AG04450 (cell line): ENCODE results near the gene CCR7. TPM values are rescaled to one million over a fixed set of nuclear protein-coding genes. Genes with fewer than 3 reads are reported as not detected.

Experiments
- CTCF ChIA-PET: fragments of 300-600, 350-600 bp; formaldehyde crosslinking; extraction: SDS; loops from one replicate; lab custom pipeline; 2022; ENCODE audit warnings: antibody characterized with exemption, inconsistent platforms; lab: Charles Lee
- POLR2A ChIA-PET: fragments of 350-600 bp; formaldehyde crosslinking; extraction: SDS; loops from one replicate; lab custom pipeline; 2021; ENCODE audit warnings: antibody characterized with exemption, inconsistent platforms; lab: Yijun Ruan, JAX
- DNase-seq: peaks from one replicate; pipeline ENCODE4 v3.0.0-alpha.2; 2011; ENCODE audit warnings: low read depth, low spot score
- H3K27ac ChIP-seq: one replicate; pipeline ENCODE4 v1.5.1; 2012; ENCODE audit warnings: low read depth, low read length, control low read depth
- H3K27me3 ChIP-seq: one replicate; pipeline ENCODE4 v1.6.0; 2012; ENCODE audit warnings: low read length; ENCODE audit not compliant: control insufficient read depth, insufficient read depth
- H3K4me3 ChIP-seq: 2 replicates; pipeline ENCODE4 v1.5.1; 2011; ENCODE audit warnings: mild to moderate bottlenecking, low read depth, low read length, control low read depth
- H3K9me3 ChIP-seq: 2 replicates; pipeline ENCODE4 v1.5.1; 2012; ENCODE audit warnings: low read length; ENCODE audit not compliant: control insufficient read depth, insufficient read depth
- polyA plus RNA-seq: library from polyadenylated mRNA; depleted of rRNA; stranded (reverse); fragments of >200 nt; gene quantifications from 2 replicates; pipeline ENCODE4 v1.2.3, GENCODE V29; 2011
- TF ChIP-seq, protein P1 (sequence below): IDR thresholded peaks from 2 replicates; pipeline ENCODE4 v1.5.1; 2011; ENCODE audit warnings: low read depth, low read length, control low read depth, inconsistent platforms

The CCR7 gene
- polyA plus RNA-seq, 1 experiment = 0.22 TPM

DNA sequence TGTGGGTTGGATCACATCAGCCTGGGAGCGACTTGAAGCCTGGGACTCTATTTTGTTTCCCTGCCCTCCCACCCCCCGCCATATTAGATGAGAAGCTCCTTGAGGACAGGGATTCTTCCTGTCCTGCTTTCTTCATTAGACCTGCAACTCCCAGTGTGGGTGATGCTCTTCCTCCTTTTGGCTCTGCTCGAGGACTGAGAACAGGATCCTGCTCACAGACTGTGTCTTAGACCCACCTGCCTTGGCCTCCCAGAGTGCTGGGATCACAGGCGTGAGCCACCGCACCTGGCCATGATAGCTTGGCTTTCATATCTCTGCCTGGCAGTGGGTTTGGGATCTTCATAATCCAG is 42.3 kb downstream of the CCR7 start:
- DNase-seq = no peak
- Histone ChIP-seq H3K27ac (no peak overlapping the region), H3K9me3 (no peaks in the 10 kb centered on the region), H3K4me3 (no peak overlapping the region), H3K27me3 (no peaks in the 10 kb centered on the region)
- ChIA-PET CTCF (interaction anchor here (0.9 to 2.1 kb wide), 4 partner anchors 11 to 47 kb away, joined by 3 to 10 read pairs (median 6); no protein-coding TSS in a partner anchor), POLR2A (interaction anchor here (0.6 to 1.4 kb wide), 3 partner anchors 37 to 1016 kb away, joined by 3 to 6 read pairs (median 4); no protein-coding TSS in a partner anchor)
- TF ChIP-seq, protein P1, sequence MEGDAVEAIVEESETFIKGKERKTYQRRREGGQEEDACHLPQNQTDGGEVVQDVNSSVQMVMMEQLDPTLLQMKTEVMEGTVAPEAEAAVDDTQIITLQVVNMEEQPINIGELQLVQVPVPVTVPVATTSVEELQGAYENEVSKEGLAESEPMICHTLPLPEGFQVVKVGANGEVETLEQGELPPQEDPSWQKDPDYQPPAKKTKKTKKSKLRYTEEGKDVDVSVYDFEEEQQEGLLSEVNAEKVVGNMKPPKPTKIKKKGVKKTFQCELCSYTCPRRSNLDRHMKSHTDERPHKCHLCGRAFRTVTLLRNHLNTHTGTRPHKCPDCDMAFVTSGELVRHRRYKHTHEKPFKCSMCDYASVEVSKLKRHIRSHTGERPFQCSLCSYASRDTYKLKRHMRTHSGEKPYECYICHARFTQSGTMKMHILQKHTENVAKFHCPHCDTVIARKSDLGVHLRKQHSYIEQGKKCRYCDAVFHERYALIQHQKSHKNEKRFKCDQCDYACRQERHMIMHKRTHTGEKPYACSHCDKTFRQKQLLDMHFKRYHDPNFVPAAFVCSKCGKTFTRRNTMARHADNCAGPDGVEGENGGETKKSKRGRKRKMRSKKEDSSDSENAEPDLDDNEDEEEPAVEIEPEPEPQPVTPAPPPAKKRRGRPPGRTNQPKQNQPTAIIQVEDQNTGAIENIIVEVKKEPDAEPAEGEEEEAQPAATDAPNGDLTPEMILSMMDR = no peak

DNA sequence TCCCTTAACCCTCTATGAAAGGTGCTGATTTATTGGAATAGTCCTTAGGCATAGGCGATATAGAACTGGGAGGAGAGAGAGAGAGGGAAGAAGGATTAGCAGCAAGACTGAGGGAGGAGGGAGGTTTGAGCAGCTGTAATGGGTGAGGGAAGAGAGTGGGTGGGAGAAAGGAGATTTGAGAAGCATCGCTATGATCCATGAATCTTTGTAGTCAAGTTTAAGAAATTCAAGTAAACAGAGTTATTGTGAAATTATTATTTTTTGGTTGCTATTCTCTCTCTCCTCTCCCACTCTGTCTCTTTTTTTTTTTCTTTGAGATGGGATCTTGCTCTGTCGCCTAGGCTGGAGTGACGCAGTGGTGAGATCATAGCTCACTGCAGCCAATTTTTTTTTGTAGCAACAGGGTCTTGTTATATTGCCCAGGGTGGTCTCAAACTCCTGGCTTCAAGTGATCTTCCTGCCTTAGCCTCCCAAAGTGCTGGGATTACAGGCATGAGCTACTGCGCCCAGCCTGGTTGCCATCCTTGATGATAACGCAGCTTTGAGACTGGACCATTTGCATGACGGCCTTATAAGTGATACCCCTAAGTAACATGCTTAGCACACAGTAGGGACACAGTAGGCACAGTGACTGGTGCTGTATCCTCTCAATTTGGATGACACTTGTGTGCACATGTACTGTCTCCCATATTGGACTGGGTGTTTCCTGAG is 42.9 kb downstream of the CCR7 start:
- Histone ChIP-seq H3K9me3 (no peaks in the 10 kb centered on the region), H3K4me3 (no peak overlapping the region), H3K27ac (peak overlapping the region; percentile 90), H3K27me3 (no peaks in the 10 kb centered on the region)
- no peak for DNase-seq
- ChIA-PET CTCF (interaction anchor here (0.9 to 2.1 kb wide), 4 partner anchors 11 to 46 kb away, joined by 3 to 10 read pairs (median 6); no protein-coding TSS in a partner anchor), POLR2A (interaction anchor here (0.6 to 1.4 kb wide), 3 partner anchors 18 to 99 kb away, joined by 4 to 6 read pairs (median 4); no protein-coding TSS in a partner anchor)
- TF ChIP-seq, protein P1 = no peak

DNA sequence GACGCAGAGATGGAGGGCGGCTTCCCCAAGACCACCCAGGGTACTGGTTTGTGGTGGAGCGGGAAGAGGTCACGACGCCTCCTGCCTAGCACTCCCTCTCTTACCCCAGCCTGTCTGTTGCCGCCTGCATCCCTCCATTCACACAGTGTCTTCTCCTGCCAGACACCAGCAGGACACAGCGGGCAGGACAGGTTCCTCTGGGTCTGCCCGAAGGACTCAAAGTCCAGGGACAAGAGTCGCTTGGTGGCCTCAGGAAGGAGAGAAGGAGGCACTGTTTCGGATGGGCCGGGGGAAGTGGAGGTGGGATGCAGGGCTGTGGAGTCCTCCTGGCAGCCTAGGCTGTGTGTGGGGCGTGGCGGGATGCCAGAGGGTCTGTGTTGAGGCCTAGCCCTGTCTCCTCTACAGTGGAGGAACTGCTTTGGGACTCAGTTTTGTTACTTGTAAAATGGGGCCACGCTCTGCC is 44.2 kb downstream of the CCR7 start:
- peak overlapping the region; percentile 90 for H3K27ac ChIP-seq
- CTCF ChIA-PET = interaction anchor here (1.0 to 2.1 kb wide), 2 partner anchors 12 to 13 kb away, joined by 4 to 10 read pairs; no protein-coding TSS in a partner anchor
- TF ChIP-seq, protein P1 = no peak
- DNase-seq = no peak
- H3K27me3 ChIP-seq = no peaks in the 10 kb centered on the region
- no peaks in the 10 kb centered on the region for H3K9me3 ChIP-seq
- H3K4me3 ChIP-seq = no peak overlapping the region
- POLR2A ChIA-PET = interaction anchor here (0.6 to 1.5 kb wide), 6 partner anchors 13 to 78 kb away, joined by 3 to 11 read pairs (median 4); partner anchors contain the start of gene IGFBP4

DNA sequence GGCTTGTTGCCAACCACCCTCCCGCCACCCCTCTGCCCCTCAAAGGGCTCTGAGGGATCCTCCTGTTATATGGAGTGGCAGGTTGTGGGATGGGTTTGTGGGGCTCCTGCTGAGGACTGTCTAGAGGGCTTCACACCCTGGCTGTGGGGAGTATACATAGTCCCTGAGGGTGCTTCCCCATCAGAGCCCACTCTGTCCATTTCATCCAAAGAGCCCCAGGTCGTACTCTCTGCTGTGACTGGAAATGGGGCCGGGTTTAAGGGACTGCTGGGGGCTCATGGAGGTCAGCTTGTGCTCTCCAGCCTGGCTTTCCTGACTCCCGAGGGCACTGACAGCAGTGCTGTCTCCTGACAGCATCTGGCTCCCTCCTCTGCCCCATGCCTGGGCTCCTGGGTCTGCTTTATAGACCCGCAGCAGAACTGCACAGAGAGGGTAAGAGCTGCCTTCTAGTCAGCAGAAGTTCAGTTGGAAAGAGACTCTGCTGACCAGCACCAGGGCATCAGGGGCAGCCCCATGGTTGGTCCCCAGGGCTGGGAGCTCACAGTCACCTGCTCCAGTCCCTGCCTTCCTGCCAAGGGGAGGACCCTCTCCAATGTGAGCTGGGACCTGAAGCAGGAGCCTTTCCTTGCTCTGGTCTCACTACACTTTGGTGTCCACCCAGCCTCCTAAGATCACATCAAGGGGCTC is 46.0 kb downstream of the CCR7 start:
- H3K27ac ChIP-seq = no peak overlapping the region
- no peak overlapping the region for H3K4me3 ChIP-seq
- no peaks in the 10 kb centered on the region for H3K27me3 ChIP-seq
- TF ChIP-seq, protein P1 = no peak
- H3K9me3 ChIP-seq = no peaks in the 10 kb centered on the region
- CTCF ChIA-PET = interaction anchor here (0.8 kb wide), 1 partner anchor 1148 kb away, joined by 3 read pairs; no protein-coding TSS in a partner anchor
- DNase-seq = no peak
- POLR2A ChIA-PET = interaction anchor here (0.6 to 1.5 kb wide), 3 partner anchors 14 to 76 kb away, joined by 4 to 13 read pairs (median 6); partner anchors contain the start of gene IGFBP4
